ENCODE measurements around the gene MCAT.

Gene MCAT

DNA sequence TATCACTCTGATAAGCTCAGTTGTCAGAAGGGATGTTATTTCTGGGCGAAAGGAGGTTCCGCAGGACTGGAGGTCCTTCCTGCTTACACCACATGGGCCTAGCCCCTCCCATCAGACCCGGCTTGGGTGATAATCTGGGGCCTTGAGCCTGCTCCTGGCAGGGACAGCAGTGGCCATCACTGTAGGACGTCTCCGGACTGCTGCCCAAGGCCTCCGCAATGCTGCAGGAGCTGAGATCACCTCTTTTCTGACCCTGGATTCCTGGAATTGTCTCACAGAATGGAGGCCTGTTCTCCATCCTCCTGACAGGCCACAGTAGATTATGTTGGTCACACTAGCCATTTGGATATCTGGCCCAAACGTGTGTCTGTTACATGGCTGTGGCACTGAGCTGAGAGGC lies 41.9 kb downstream of the MCAT start:
- DNase-seq = no peak
- intact Hi-C loops (cut with DNase I) = no loop called here

DNA sequence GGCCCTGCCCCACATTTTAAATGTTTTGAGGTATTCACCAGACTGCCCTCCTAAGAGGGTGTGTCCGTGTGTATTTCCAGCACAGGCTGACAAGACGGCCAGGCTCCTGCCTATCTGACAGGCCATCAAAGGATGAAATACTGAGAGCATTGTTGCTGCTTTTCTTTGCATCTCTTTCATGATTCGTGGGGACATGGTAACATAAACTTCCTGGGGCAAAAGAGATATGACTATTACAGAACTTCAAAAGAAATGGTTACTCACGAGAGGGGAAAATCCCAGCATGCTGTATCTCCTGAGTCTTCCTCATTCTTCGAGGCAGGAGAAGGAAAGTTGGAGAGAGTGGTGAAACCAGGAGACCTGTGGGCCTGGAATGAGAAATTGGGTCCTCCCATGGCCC lies 43.0 kb downstream of the MCAT start:
- intact Hi-C loops (cut with DNase I) = no loop called here
- no peak for DNase-seq

DNA sequence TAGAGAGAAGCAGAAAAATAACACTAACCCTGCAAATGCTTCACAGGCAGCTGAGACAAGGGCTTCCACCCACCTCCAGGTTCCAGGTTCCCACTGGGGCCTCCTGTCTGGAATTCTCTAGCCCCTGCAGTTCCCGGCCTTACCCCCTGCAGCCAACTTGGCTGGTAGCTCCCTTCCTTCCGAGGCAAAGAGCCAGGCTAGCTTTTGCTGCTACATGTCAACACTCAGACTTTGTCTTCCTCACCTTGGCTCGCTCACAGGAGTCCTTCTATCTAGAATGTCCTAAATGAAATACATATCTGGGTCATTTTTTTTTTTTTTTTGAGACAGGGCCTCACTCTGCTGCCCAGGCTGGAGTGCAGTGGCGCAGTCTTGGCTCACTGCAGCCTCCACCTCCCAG lies 44.1 kb downstream of the MCAT start:
- DNase-seq = no peak
- intact Hi-C loops (cut with DNase I) = no loop called here

- intact Hi-C loops (cut with DNase I) = no loop called here
Observed at GRCh38 chr22:43098356-43098755, 44.8 kb downstream of the MCAT start.

GRCh38 chr22:43096420-43096819 lies 46.8 kb downstream of the MCAT start:
- no peak for DNase-seq
- intact Hi-C loops (cut with DNase I) = no loop called here

More at GRCh38 chr22:43098356-43098755, 44.8 kb downstream of the MCAT start:
- no peak for DNase-seq

DNA sequence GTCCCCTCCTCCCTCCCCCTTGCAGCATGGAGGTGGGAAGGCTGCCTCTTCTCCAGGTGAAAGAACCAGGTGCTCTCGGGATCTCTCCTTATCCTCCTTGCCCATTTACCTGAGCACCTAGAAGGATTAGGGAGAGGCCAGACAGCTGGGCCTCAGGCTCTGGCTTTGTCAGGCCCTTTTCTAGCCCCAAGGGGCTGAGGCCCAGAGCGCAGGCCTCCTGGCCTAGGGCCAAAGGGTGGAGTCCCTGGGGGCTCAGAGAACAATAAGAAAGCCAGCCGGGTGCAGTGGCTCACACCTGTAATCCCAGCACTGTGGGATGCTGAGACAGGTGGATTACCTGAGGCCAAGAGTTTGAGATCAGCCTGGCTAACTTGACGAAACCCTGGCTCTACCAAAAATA lies 48.6 kb downstream of the MCAT start:
- no peak for DNase-seq
- intact Hi-C loops (cut with DNase I) = loop anchor here (5.0 kb wide), 1 partner anchor 227 kb away; no protein-coding TSS in a partner anchor

DNA sequence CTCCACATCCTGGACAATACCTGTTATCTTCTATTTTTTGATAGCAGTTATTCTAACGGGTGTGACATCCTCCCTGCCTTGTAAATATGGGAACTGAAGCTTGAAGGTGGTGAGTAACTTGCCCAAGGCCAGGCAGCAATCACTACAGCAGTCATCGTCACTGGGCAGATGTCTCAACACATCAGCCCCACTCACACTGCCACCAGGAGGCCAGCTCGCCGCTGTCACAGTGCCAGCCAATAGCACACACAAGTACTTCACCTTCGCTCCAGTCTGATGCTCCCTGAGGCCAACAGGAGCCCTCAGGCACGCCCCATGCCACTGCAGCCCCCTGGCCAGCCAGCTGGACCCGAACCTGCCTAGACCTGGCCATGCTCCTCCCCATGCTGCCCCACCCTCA lies 49.1 kb downstream of the MCAT start:
- intact Hi-C loops (cut with DNase I) = loop anchor here (5.0 kb wide), 1 partner anchor 227 kb away; no protein-coding TSS in a partner anchor
- no peak for DNase-seq

DNA sequence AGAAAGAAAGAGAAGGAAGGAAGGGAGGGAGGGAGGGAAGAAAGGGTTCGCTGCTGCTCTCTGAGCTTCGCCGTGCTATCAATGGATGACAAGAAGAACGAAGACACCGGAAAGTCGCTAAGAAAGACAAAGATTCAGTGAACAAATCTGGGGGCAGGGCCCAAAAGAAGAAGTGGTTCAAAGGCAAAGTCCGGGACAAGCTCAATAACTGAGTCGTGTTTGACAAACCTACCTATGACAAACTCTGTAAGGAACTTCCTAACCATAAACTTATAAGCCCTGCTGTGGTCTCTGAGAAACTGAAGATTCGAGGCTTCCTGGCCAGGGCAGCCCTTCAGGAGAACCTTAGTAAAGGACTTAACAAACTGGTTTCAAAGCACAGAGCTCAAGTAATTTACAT lies 51.1 kb downstream of the MCAT start:
- no peak for DNase-seq
- intact Hi-C loops (cut with DNase I) = loop anchor here (5.0 kb wide), 1 partner anchor 225 kb away; no protein-coding TSS in a partner anchor

- intact Hi-C loops (cut with DNase I) = loop anchor here (1.0 to 5.0 kb wide), 2 partner anchors 223 to 310 kb away; no protein-coding TSS in a partner anchor
- DNase-seq = peak in 7 of 10 donors; percentile 36 to 94 (median 45)
Observed at GRCh38 chr22:43090130-43090789, 52.9 kb downstream of the MCAT start.

GRCh38 chr22:43088984-43089717 lies 54.0 kb downstream of the MCAT start, which contains the start of gene TTLL1:
TSS of gene TTLL1 (minus strand) at chr22:43089391. CDS start at chr22:43075586, 13,805 bp downstream.
- peak; percentile 75 to 99 (median 89) for DNase-seq
- intact Hi-C loops (cut with DNase I) = loop anchor here (2.0 kb wide), 1 partner anchor 54 kb away; the partner anchor contains the start of gene MCAT

DNA sequence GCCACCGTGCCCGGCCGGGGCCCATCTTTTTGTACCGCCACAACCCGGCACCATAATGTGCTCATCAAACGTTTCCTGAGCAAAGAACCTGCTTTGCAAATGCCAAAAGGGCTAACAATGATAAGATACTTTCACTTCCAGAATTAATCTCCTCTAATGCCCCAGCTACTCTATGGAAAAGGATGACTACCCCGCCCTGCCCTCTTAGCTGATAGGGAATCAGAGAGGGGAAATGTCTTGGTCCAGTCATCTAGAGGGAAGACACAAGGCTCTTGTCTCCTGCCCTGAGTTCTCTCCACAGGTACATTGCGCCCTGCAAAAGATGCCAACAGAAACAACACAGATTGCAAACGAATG lies 54.6 kb downstream of the MCAT start:
- intact Hi-C loops (cut with DNase I) = loop anchor here (2.0 kb wide), 1 partner anchor 54 kb away; the partner anchor contains the start of gene MCAT
- no peak for DNase-seq

- DNase-seq = no peak
- intact Hi-C loops (cut with DNase I) = no loop called here
Observed at GRCh38 chr22:43085658-43086606, 57.3 kb downstream of the MCAT start.
